WTC11 (cell line): ENCODE results near the gene OXSM. TPM values are rescaled to one million over a fixed set of nuclear protein-coding genes. Genes with fewer than 3 reads are reported as not detected.

Source experiments
- ATAC-seq: fragments of 200-7000 bp; cut with Tn5 transposase; 2 replicates; pipeline ENCODE4 v1.10.0; 2021; ENCODE audit warnings: mild to moderate bottlenecking, moderate library complexity
- CTCF ChIA-PET: fragments of 300-600 bp; sonication (Branson Sonifier 250); formaldehyde crosslinking; loops from one replicate; lab custom pipeline; 2021; ENCODE audit warnings: antibody characterized with exemption; lab: Charles Lee
- POLR2A ChIA-PET: fragments of 350-600 bp; sonication (Branson Sonifier 250); formaldehyde crosslinking; loops from one replicate; lab custom pipeline; 2021; ENCODE audit warnings: antibody characterized with exemption; lab: Charles Lee
- DNase-seq: peaks from one replicate; pipeline ENCODE4 v3.0.0; 2021; ENCODE audit warnings: low spot score
- H3K27ac Mint-ChIP-seq: 2 replicates; pipeline ENCODE4 v1.8.0; 2021; ENCODE audit warnings: mixed read lengths
- H3K27me3 Mint-ChIP-seq: 2 replicates; pipeline ENCODE4 v1.8.0; 2021; ENCODE audit warnings: low read depth, mild to moderate bottlenecking, moderate library complexity, mixed read lengths
- H3K36me3 Mint-ChIP-seq: 2 replicates; pipeline ENCODE4 v1.8.0; 2021; ENCODE audit warnings: mixed read lengths
- H3K4me1 Mint-ChIP-seq: 2 replicates; pipeline ENCODE4 v1.8.0; 2022; ENCODE audit warnings: mixed read lengths
- H3K4me3 Mint-ChIP-seq: 2 replicates; pipeline ENCODE4 v1.8.0; 2021; ENCODE audit warnings: mild to moderate bottlenecking, moderate library complexity, mixed read lengths
- H3K9me3 Mint-ChIP-seq: 2 replicates; pipeline ENCODE4 v1.8.0; 2021; ENCODE audit warnings: mixed read lengths
- ELF4 ChIP-seq: sonication (generic); formaldehyde crosslinking; IDR thresholded peaks from 2 replicates; pipeline ENCODE4 v1.8.1; 2022; ENCODE audit warnings: low read depth, mild to moderate bottlenecking, moderate library complexity, missing genetic modification reagents
- ESRRA ChIP-seq: sonication (generic); formaldehyde crosslinking; IDR thresholded peaks from 2 replicates; pipeline ENCODE4 v1.8.1; 2022; ENCODE audit warnings: mild to moderate bottlenecking, missing genetic modification reagents, borderline replicate concordance
- IRF2 ChIP-seq: sonication (generic); formaldehyde crosslinking; IDR thresholded peaks from 2 replicates; pipeline ENCODE4 v1.8.0; 2022; ENCODE audit warnings: low read depth, missing genetic modification reagents, borderline replicate concordance
- JUN ChIP-seq: sonication (generic); formaldehyde crosslinking; IDR thresholded peaks from 2 replicates; pipeline ENCODE4 v1.8.0; 2023; ENCODE audit warnings: mild to moderate bottlenecking, missing genetic modification reagents
- NFYB ChIP-seq: sonication (generic); formaldehyde crosslinking; conservative IDR thresholded peaks from 2 replicates; pipeline ENCODE4 v1.8.0; 2022; ENCODE audit warnings: low read depth, missing genetic modification reagents
- RELA ChIP-seq: sonication (generic); formaldehyde crosslinking; IDR thresholded peaks from 2 replicates; pipeline ENCODE4 v1.8.1; 2022; ENCODE audit warnings: missing genetic modification reagents, mild to moderate bottlenecking, borderline replicate concordance
- SOX15 ChIP-seq: fragments of 250-450 bp; sonication (Bioruptor Pico); IDR thresholded peaks from 2 replicates; pipeline ENCODE4 v1.9.0; 2021; ENCODE audit warnings: mild to moderate bottlenecking
- STAT6 ChIP-seq: sonication (generic); formaldehyde crosslinking; conservative IDR thresholded peaks from 2 replicates; pipeline ENCODE4 v1.8.1; 2023; ENCODE audit warnings: mild to moderate bottlenecking, low read depth, missing genetic modification reagents, moderate library complexity
- TP53 ChIP-seq: sonication (generic); formaldehyde crosslinking; IDR thresholded peaks from 2 replicates; pipeline ENCODE4 v1.8.1; 2023; ENCODE audit warnings: mild to moderate bottlenecking, missing genetic modification reagents
- ZNF219 ChIP-seq: sonication (generic); formaldehyde crosslinking; IDR thresholded peaks from 2 replicates; pipeline ENCODE4 v1.8.0; 2023; ENCODE audit warnings: missing genetic modification reagents, mild to moderate bottlenecking, borderline replicate concordance
- ZNF263 ChIP-seq: sonication (generic); formaldehyde crosslinking; IDR thresholded peaks from 2 replicates; pipeline ENCODE4 v1.8.1; 2022; ENCODE audit warnings: low read depth, mild to moderate bottlenecking, moderate library complexity, missing genetic modification reagents
- ZNF317 ChIP-seq: sonication (generic); formaldehyde crosslinking; IDR thresholded peaks from 2 replicates; pipeline ENCODE4 v1.8.1; 2023; ENCODE audit warnings: low read depth, mild to moderate bottlenecking, moderate library complexity, missing genetic modification reagents, borderline replicate concordance
- ZNF416 ChIP-seq: fragments of 250-450 bp; sonication (Bioruptor Pico); IDR thresholded peaks from 2 replicates; pipeline ENCODE4 v1.9.0; 2021; ENCODE audit warnings: mild to moderate bottlenecking, inconsistent platforms
- total RNA-seq: library from RNA; stranded (reverse); gene quantifications from 3 replicates; pipeline ENCODE4 v1.2.3, GENCODE V29; 2021
- TF ChIP-seq, protein P1 (sequence below): sonication (generic); formaldehyde crosslinking; IDR thresholded peaks from 2 replicates; pipeline ENCODE4 v1.8.1; 2023; ENCODE audit warnings: mild to moderate bottlenecking, moderate library complexity, missing genetic modification reagents
- TF ChIP-seq, protein P2 (sequence below): sonication (generic); formaldehyde crosslinking; IDR thresholded peaks from 2 replicates; pipeline ENCODE4 v1.8.1; 2022; ENCODE audit warnings: mild to moderate bottlenecking, missing genetic modification reagents, moderate library complexity, borderline replicate concordance
- TF ChIP-seq, protein P3 (sequence below): sonication (generic); formaldehyde crosslinking; IDR thresholded peaks from 2 replicates; pipeline ENCODE4 v1.8.1; 2023; ENCODE audit warnings: mild to moderate bottlenecking, missing genetic modification reagents, moderate library complexity
- TF ChIP-seq, protein P4 (sequence below): sonication (generic); formaldehyde crosslinking; IDR thresholded peaks from 2 replicates; pipeline ENCODE4 v1.8.1; 2022; ENCODE audit warnings: low read depth, missing genetic modification reagents, borderline replicate concordance
- TF ChIP-seq, protein P5 (sequence below): sonication (generic); formaldehyde crosslinking; IDR thresholded peaks from 2 replicates; pipeline ENCODE4 v1.8.0; 2022; ENCODE audit warnings: mild to moderate bottlenecking, missing genetic modification reagents

The OXSM gene
- total RNA-seq, 1 experiment from 2014 or later = 2.7 TPM

DNA sequence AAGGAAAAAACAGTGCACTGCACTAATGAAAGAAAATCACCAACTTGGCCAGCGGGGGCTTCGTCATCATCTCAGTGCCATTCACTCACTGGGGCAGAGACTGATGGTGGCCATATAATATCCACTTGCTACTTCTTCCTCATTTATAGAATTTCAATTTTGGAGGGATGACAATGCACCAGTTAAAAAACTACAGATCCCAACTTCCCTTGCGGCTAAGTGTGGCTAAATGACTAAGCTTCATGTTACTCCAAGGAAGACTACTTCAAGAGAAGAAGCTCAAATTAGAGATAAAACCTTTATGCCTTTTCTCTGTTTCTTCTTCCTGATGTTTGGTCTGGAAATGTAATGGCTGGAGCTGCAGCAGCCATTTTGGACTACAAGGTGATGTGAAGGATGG is 45.4 kb upstream of the OXSM start (continued):
- no peak for TF ChIP-seq RELA (CRISPR knock-in tag)

DNA sequence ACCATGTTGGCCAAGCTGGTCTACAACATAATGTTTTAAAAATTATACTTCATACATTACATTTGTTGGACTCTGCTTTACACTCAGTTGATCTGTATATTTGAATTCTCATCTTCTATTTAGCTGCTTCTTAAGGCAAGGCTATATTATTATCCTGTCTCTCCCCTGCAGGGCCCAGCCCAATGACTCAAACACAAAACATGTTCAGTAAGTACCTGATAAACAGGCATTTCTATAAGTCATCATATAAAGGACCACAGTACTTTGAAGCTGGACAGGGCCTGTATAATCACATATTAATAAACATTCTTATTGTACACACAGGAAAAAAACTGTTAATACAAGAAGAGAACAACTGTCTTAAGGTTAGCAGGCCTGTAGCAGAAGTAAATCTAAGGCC is 42.9 kb upstream of the OXSM start:
- H3K27ac Mint-ChIP-seq = no peak overlapping the region
- ATAC-seq = no peak
- H3K9me3 Mint-ChIP-seq = no peaks in the 10 kb centered on the region
- ChIA-PET POLR2A (no interaction called here), CTCF (no interaction called here)
- H3K36me3 Mint-ChIP-seq = peaks cover 31% of the 10 kb centered on the region
- no peak overlapping the region for H3K4me3 Mint-ChIP-seq
- peaks cover 25% of the 10 kb centered on the region for H3K4me1 Mint-ChIP-seq
- H3K27me3 Mint-ChIP-seq = no peaks in the 10 kb centered on the region
- TF ChIP-seq ELF4 = no peak
- TF ChIP-seq, protein P1, sequence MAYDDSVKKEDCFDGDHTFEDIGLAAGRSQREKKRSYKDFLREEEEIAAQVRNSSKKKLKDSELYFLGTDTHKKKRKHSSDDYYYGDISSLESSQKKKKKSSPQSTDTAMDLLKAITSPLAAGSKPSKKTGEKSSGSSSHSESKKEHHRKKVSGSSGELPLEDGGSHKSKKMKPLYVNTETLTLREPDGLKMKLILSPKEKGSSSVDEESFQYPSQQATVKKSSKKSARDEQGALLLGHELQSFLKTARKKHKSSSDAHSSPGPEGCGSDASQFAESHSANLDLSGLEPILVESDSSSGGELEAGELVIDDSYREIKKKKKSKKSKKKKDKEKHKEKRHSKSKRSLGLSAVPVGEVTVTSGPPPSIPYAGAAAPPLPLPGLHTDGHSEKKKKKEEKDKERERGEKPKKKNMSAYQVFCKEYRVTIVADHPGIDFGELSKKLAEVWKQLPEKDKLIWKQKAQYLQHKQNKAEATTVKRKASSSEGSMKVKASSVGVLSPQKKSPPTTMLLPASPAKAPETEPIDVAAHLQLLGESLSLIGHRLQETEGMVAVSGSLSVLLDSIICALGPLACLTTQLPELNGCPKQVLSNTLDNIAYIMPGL = no peak
- TF ChIP-seq, protein P2, sequence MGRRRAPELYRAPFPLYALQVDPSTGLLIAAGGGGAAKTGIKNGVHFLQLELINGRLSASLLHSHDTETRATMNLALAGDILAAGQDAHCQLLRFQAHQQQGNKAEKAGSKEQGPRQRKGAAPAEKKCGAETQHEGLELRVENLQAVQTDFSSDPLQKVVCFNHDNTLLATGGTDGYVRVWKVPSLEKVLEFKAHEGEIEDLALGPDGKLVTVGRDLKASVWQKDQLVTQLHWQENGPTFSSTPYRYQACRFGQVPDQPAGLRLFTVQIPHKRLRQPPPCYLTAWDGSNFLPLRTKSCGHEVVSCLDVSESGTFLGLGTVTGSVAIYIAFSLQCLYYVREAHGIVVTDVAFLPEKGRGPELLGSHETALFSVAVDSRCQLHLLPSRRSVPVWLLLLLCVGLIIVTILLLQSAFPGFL (CRISPR knock-in tag) = no peak
- no peak for TF ChIP-seq TP53 (CRISPR knock-in tag)
- no peak for TF ChIP-seq ZNF416 (CRISPR knock-in tag)
- TF ChIP-seq ZNF317 (CRISPR knock-in tag) = no peak
- TF ChIP-seq ZNF219 (CRISPR knock-in tag) = no peak
- TF ChIP-seq, protein P3, sequence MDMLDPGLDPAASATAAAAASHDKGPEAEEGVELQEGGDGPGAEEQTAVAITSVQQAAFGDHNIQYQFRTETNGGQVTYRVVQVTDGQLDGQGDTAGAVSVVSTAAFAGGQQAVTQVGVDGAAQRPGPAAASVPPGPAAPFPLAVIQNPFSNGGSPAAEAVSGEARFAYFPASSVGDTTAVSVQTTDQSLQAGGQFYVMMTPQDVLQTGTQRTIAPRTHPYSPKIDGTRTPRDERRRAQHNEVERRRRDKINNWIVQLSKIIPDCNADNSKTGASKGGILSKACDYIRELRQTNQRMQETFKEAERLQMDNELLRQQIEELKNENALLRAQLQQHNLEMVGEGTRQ (CRISPR knock-in tag) = no peak
- TF ChIP-seq, protein P4, sequence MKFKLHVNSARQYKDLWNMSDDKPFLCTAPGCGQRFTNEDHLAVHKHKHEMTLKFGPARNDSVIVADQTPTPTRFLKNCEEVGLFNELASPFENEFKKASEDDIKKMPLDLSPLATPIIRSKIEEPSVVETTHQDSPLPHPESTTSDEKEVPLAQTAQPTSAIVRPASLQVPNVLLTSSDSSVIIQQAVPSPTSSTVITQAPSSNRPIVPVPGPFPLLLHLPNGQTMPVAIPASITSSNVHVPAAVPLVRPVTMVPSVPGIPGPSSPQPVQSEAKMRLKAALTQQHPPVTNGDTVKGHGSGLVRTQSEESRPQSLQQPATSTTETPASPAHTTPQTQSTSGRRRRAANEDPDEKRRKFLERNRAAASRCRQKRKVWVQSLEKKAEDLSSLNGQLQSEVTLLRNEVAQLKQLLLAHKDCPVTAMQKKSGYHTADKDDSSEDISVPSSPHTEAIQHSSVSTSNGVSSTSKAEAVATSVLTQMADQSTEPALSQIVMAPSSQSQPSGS = no peak
- no peak for TF ChIP-seq SOX15 (CRISPR knock-in tag)
- no peak for TF ChIP-seq ZNF263 (CRISPR knock-in tag)
- no peak for TF ChIP-seq NFYB (CRISPR knock-in tag)
- TF ChIP-seq, protein P5, sequence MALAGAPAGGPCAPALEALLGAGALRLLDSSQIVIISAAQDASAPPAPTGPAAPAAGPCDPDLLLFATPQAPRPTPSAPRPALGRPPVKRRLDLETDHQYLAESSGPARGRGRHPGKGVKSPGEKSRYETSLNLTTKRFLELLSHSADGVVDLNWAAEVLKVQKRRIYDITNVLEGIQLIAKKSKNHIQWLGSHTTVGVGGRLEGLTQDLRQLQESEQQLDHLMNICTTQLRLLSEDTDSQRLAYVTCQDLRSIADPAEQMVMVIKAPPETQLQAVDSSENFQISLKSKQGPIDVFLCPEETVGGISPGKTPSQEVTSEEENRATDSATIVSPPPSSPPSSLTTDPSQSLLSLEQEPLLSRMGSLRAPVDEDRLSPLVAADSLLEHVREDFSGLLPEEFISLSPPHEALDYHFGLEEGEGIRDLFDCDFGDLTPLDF (CRISPR knock-in tag) = no peak
- TF ChIP-seq ESRRA (CRISPR knock-in tag) = no peak
- no peak for TF ChIP-seq STAT6 (CRISPR knock-in tag)
- TF ChIP-seq IRF2 (CRISPR knock-in tag) = no peak
- TF ChIP-seq JUN (CRISPR knock-in tag) = no peak
- TF ChIP-seq, all 79 proteins: peak for 0
- no peak for DNase-seq
